Embryonic facial prominence (tissue), 1 donor: Measurements from ENCODE around the gene ADAMTS5.

ENCODE experiments used
- DNase-seq: peaks from one replicate; pipeline ENCODE4 v3.0.0-alpha.2; 2016; ENCODE audit errors: extremely low spot score

ADAMTS5 gene

GRCh38 chr21:26967062-26967913 lies at the start of gene ADAMTS5:
Gene ADAMTS5 (minus strand): TSS chr21:26967088. CDS start chr21:26966391, 697 bp downstream.
- DNase-seq = peak; percentile 33

- no peak for DNase-seq
Observed at GRCh38 chr21:27001526-27001925, 34.6 kb upstream of the ADAMTS5 start.

DNA sequence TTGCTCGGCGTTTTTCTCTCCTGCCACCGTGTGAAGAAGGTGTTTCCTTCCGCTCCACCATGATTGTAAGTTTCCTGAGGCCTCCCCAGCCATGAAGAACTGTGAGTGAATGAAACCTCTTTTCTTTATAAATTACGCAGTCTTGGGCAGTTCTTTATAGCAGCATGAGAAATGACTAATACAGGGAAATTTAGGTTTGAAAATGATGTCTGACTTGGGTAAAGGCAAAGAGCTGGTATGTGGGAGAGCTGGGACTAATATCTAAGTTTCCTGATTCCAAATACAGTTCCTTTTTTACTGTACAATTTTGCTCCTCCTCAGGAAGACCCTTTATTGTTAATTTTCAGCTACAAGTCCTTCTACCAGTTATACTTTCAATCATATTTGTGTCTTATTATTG lies 16.7 kb upstream of the ADAMTS5 start:
- DNase-seq = no peak

- no peak for DNase-seq
Observed at GRCh38 chr21:26982767-26983166, 15.9 kb upstream of the ADAMTS5 start.

DNA sequence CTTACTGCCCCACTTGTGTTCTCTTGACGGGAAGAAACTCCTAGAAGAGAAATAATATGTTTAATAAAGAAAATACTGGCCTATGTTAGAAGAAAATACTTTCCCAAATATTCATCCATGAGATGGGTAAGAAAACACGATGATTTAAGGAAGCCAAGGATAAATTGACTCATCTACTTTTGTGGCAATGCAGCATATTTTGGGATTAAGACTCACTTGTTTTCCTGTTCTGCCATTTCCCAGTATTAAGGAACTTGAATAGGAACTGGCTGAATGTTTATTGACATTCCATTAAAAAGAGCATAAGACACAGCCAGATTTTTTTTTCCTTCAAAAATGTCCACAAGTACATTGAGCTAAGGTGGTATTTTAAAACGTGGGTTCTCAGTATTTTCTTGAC lies 10.9 kb upstream of the ADAMTS5 start:
- DNase-seq = no peak

DNA sequence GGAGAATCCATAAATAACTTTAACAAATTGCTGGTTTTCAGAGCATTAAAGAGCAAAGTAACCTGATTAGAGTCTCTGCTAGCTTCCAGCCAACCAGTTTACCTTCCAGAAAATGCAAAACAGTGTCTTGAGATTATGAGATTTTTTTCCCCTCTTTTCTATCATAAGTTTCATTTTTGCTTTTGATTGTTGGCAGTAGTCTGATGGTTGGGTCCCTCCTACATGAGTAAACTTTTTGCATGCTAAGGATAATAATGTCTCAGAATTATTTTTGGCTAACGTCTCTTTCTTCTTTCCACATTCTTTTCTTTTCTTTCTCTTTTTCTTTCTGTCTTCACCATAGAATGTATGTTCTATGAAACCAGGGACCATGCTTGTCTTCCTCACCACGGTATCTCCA lies 6.3 kb upstream of the ADAMTS5 start:
- no peak for DNase-seq

GRCh38 chr21:26972192-26972591 lies 5.3 kb upstream of the ADAMTS5 start:
- no peak for DNase-seq

DNA sequence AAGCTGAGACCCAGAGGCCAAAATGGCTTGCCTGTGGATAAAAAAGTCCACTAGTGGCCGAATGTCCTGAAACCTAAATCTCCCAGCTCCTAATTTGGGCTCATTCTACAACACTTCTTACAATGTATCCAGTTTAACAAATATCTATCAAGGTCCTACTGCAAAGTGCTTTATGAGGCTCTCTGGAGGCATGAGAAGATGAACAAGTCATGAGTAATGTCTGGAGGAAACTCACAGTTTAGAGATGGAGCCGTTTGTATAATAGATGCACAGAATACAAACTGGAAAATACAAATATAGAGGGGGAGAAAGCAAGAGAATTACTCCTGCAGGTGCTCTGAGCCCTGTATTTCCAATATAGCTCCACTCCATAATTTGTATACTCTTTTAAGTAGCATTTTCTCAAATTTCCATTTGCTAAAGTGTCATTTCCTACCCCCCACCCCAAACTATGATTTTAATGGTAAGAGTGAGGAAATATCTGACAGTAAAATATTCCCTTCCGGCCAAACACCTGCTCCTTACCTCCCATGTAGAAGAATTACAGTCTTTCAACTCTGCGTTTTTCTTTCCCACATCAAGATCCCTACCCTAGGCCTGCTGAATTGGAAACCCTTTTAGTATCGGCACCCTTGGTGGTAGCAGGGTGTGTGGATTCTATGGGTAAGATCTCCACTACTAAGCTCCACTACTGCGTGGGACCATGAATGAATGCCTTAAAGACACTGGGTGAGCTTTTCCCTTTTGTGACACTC lies 3.3 kb upstream of the ADAMTS5 start:
- no peak for DNase-seq

DNA sequence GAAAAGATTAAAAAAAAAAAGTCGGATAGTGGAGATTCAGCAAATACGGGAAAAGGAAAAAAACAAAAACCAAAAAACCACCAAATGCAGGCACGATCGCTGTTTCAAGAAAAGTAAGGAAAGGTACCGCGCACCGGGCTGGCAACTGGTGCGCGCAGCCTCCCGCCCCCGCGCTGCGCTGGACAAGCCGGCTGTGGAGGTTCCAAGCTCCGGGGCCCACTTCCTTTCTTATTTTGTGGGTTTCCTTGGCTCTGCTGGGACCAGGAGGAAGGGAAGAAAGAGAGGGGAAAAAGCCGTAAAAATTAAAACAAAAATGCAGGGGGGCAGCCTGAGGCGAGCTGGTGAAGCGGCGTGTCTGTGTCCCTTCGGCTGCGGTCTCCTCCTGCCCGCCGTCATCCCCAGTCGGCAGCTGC lies 233 bp downstream of the ADAMTS5 start:
- no peak for DNase-seq

DNA sequence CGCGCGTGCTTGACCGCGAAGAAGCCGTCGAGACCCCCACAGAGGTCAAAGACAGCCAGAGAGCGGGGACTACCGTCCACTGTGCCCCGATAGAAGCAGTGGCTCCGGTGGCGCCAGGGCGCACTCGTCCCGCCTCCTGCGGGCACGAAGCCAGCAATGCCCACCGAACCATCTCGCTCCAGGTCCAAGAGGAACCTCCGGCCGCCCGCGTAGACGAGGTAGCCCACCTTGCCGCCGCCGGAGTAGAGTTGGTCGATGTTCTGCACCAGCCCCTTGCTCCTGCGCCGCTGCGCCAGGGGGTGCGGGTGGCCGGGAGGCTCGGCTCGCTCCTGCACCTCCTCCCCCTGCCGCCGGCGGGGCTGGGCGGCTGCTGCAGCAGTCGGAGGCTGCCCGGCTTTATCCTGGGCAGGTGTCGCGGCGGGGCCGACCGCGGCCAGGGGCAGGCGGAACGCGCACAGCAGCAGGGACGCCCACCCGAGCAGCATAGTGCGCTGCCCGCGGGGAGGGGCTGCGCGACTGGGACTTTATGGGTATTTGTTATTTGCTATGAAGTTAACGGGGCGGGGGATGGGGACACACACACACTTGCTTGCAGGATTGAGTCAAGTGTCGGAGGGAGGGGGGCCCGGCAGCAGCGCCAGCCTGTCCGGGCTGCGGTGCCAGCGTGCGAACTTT lies 844 bp downstream of the ADAMTS5 start:
- DNase-seq = no peak

- no peak for DNase-seq
Observed at GRCh38 chr21:26965040-26965906, 1.6 kb downstream of the ADAMTS5 start.

GRCh38 chr21:26964170-26964778 lies 2.6 kb downstream of the ADAMTS5 start:
- no peak for DNase-seq

DNA sequence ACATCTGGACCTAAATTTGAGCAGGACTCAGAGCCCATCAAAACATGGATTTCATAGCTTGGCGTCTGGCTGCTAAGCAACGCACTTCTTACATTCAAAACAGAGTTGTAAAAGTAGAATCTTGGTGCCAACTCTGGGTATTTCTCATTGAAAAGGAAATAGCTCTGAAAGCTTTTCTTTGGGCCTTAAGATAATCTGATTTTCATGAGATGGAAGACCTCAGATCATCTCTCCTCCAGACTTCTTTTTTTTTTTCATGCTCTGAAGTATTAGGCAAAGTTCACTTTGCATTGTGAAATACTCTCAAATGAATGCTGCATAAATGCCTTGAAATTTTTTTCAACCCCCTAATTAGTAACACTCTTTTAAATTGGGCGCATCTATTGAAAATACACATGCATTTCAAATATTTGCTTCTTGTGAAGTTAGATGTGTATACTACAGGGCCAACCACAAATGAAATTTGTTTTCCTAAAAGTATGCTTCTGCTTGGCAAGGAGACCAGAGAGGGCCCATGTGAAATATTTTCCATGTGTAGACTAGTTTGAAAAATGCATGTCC lies 4.2 kb downstream of the ADAMTS5 start:
- peak; percentile 37 for DNase-seq

- no peak for DNase-seq
Observed at GRCh38 chr21:26961698-26962097, 5.2 kb downstream of the ADAMTS5 start.

- no peak for DNase-seq
Observed at GRCh38 chr21:26958788-26959187, 8.1 kb downstream of the ADAMTS5 start.

DNA sequence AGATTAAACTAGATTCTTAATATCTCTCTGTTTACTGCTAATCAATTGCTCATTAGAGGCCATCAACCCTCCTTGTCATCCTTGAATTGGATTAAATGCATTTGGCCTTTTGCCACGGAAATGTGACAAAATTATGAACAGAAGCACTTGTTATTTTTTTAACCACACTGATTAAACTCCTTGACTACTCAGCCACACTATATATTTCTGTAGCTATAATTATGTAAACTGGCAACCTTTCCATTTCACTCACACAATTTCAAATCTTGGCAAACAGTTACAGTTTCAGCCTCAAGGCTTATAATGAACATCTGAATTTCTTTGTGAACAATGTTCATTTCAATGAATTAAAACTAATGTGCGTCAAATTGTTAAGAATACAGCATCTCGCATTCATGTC lies 10.1 kb downstream of the ADAMTS5 start:
- no peak for DNase-seq

GRCh38 chr21:26956216-26956615 lies 10.7 kb downstream of the ADAMTS5 start:
- no peak for DNase-seq

- DNase-seq = no peak
Observed at GRCh38 chr21:26954662-26955121, 12.2 kb downstream of the ADAMTS5 start.

GRCh38 chr21:26952374-26953066 lies 14.4 kb downstream of the ADAMTS5 start:
- DNase-seq = no peak

- no peak for DNase-seq
Observed at GRCh38 chr21:26949830-26950229, 17.1 kb downstream of the ADAMTS5 start.
